Nephron progenitor cell (in vitro differentiated cells): Measurements from ENCODE around the gene DLGAP5.
A peak's percentile ranks its signal among the peaks of the same experiment; 100 is the strongest.

Source experiments
- DNase-seq: peaks from one replicate; pipeline ENCODE4 v3.0.0; 2021
- H3K27ac Mint-ChIP-seq: 2 replicates; pipeline ENCODE4 v1.8.0; 2021; ENCODE audit warnings: mild to moderate bottlenecking, moderate library complexity, mixed read lengths
- H3K27me3 Mint-ChIP-seq: 2 replicates; pipeline ENCODE4 v1.8.0; 2021; ENCODE audit warnings: mild to moderate bottlenecking, low read depth, mixed read lengths; ENCODE audit not compliant: poor library complexity
- H3K36me3 Mint-ChIP-seq: 2 replicates; pipeline ENCODE4 v1.8.0; 2021; ENCODE audit warnings: low read depth, mixed read lengths
- H3K4me1 Mint-ChIP-seq: 2 replicates; pipeline ENCODE4 v1.8.0; 2021; ENCODE audit warnings: mixed read lengths
- H3K4me3 Mint-ChIP-seq: 2 replicates; pipeline ENCODE4 v1.8.0; 2021; ENCODE audit warnings: mild to moderate bottlenecking, moderate library complexity, mixed read lengths
- H3K9me3 Mint-ChIP-seq: 2 replicates; pipeline ENCODE4 v1.8.0; 2021; ENCODE audit warnings: mild to moderate bottlenecking, moderate library complexity, mixed read lengths
- TF ChIP-seq, protein P1 (sequence below): fragments of 200-600 bp; sonication (generic); IDR thresholded peaks from 2 replicates; pipeline ENCODE4 v1.5.0; 2021; ENCODE audit warnings: antibody characterized with exemption

The DLGAP5 gene, protein sequence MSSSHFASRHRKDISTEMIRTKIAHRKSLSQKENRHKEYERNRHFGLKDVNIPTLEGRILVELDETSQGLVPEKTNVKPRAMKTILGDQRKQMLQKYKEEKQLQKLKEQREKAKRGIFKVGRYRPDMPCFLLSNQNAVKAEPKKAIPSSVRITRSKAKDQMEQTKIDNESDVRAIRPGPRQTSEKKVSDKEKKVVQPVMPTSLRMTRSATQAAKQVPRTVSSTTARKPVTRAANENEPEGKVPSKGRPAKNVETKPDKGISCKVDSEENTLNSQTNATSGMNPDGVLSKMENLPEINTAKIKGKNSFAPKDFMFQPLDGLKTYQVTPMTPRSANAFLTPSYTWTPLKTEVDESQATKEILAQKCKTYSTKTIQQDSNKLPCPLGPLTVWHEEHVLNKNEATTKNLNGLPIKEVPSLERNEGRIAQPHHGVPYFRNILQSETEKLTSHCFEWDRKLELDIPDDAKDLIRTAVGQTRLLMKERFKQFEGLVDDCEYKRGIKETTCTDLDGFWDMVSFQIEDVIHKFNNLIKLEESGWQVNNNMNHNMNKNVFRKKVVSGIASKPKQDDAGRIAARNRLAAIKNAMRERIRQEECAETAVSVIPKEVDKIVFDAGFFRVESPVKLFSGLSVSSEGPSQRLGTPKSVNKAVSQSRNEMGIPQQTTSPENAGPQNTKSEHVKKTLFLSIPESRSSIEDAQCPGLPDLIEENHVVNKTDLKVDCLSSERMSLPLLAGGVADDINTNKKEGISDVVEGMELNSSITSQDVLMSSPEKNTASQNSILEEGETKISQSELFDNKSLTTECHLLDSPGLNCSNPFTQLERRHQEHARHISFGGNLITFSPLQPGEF

DNA sequence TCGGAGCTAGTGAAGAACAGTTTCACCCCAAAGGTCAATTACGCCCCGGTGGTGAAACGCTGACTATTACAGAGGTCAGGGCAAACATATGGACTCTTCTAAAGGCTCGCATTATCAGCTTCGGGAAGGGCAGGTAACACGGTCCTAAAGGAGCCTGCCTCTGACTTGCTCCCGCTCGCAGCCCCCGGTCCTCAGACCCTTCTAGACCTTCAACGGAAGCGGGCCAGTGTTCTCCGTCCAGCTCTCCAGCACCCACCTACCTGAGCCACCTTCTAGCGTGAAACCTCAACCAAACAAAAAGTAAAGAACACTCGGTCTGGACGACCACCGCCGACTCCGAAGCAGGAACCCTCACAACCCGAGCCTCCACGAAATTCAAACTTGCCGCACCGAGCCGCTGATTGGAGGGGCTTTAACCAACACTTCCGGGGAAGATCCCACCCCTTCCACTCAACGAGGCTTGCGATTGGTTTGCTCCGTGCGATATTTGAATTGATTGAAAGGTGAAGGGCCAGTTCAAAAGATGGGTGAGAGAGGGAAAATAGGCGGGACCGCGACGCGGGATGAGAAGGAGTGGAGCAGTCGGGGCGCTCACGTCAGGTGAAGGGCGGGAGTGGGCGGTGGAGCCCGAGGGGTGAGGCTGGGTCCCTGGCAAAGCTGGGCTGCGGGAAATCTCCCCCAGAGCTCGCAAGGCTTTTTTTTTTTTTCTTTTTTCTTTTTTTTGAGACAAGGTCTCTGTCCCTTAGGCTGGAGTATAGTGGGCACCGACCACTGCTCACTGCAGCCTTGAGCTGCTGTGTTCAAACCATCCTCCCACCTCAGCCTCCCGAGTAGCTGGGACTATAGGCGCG, at the start of gene DLGAP5:
Gene DLGAP5, minus strand, starts transcription at position 383 of the 851 bp plus-strand sequence. CDS start 2,406 bp downstream, outside the sequence.
- TF ChIP-seq, protein P1, sequence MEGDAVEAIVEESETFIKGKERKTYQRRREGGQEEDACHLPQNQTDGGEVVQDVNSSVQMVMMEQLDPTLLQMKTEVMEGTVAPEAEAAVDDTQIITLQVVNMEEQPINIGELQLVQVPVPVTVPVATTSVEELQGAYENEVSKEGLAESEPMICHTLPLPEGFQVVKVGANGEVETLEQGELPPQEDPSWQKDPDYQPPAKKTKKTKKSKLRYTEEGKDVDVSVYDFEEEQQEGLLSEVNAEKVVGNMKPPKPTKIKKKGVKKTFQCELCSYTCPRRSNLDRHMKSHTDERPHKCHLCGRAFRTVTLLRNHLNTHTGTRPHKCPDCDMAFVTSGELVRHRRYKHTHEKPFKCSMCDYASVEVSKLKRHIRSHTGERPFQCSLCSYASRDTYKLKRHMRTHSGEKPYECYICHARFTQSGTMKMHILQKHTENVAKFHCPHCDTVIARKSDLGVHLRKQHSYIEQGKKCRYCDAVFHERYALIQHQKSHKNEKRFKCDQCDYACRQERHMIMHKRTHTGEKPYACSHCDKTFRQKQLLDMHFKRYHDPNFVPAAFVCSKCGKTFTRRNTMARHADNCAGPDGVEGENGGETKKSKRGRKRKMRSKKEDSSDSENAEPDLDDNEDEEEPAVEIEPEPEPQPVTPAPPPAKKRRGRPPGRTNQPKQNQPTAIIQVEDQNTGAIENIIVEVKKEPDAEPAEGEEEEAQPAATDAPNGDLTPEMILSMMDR, result no peak
- Mint-ChIP-seq H3K4me3 (peak within 1 kb of the TSS; percentile 94), H3K36me3 (peaks cover 25% of the 10 kb centered on the region), H3K4me1 (peaks cover 22% of the 10 kb centered on the region), H3K27ac (peak within 1 kb of the TSS; percentile 93), H3K9me3 (peaks cover 10% of the 10 kb centered on the region), H3K27me3 (peaks cover 2% of the 10 kb centered on the region)
- peak; percentile 87 for DNase-seq

DNA sequence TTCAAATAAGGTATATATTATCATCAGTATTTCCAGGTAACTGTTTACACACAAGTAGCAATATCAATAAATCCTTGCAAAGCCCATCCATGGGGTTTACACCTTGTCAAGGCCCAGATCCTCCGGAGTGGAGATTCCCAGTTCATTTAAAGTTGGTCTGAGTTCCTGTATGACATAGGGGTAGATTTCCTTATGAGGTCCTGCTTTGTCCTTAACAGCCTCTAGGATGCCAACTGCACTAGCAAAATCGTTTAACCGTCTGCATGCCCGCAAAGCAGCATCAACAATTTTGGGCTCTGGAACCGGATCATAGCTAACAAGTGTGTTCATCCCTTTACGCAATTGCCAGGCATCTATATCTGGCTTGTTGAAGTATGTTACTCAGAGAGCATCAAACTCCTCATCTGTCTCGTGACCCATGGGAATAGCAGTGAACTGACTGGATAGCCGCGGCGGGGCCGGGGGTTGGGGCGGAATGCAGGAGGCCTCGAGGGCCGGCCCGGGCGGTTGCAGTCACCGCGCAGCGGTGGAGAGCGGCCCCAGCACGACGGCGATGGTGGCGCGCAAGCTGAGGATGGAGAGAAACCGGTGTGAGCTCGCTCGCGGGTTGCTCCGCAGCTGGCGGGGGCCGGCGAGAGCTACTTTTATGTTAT, 49.3 kb upstream of the DLGAP5 start:
- no peaks in the 10 kb centered on the region for H3K4me1 Mint-ChIP-seq
- peak; percentile 62 for DNase-seq
- TF ChIP-seq, protein P1, result no peak
- H3K4me3 Mint-ChIP-seq, result no peak overlapping the region
- H3K27me3 Mint-ChIP-seq, result peaks cover 60% of the 10 kb centered on the region
- H3K27ac Mint-ChIP-seq, result no peak overlapping the region
- no peaks in the 10 kb centered on the region for H3K36me3 Mint-ChIP-seq
- no peaks in the 10 kb centered on the region for H3K9me3 Mint-ChIP-seq

DNA sequence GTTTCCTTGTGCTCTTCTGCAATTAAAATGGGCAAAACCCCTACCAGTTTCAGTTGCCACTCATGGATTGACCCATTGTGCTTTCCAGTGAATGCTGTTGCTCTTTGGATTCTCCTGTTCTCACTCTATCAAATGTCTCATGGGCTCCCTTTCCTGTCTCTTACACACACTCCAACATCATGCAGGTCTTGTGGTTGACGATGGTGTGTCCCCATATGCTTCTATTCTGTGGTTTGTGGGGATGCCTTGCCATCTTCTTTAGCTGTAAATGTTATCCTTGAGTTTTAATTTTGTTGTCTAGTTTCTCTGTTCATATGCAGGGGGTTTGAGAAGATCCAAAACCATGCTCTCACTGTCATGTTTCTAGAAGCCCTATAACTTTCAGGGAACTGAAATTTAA, 47.9 kb upstream of the DLGAP5 start:
- TF ChIP-seq, protein P1, result no peak
- no peak overlapping the region for H3K27ac Mint-ChIP-seq
- no peaks in the 10 kb centered on the region for H3K36me3 Mint-ChIP-seq
- DNase-seq, result no peak
- H3K4me3 Mint-ChIP-seq, result no peak overlapping the region
- no peaks in the 10 kb centered on the region for H3K9me3 Mint-ChIP-seq
- no peaks in the 10 kb centered on the region for H3K4me1 Mint-ChIP-seq
- peaks cover 74% of the 10 kb centered on the region for H3K27me3 Mint-ChIP-seq

DNA sequence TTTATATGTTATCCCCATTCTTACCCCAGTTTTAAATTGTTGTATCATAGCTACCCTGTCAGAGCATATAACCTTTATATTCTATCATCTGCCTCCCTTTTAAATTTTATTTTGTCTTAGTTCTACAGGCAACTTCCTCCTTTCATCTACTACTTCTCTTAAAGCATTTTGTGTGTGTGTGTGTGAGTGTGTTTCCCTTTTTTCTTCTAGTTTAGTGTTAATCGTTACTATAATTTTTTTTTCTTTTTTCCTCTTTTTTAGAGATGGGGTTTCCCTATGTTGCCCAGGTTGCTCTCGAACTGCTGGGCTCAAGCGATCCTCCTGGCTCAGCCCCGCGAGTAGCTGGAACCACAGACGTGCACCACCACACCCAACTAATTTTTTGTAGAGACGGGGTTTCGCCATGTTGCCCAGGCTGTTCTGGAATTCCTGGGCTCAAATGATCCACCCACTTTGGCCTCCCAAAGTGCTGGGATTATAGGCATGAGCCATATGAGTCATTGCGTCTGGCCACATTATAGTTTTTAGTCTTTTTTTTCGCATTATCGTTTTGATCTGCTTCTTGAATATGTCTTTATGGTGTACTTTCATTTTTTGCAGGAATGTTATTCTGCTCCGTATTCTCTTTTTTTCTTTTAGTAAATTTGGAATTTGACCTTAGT, 46.8 kb upstream of the DLGAP5 start:
- Mint-ChIP-seq H3K27me3 (peaks cover 73% of the 10 kb centered on the region), H3K27ac (no peak overlapping the region), H3K4me1 (no peaks in the 10 kb centered on the region), H3K36me3 (no peaks in the 10 kb centered on the region), H3K4me3 (no peak overlapping the region), H3K9me3 (no peaks in the 10 kb centered on the region)
- no peak for DNase-seq
- TF ChIP-seq, protein P1, result no peak

DNA sequence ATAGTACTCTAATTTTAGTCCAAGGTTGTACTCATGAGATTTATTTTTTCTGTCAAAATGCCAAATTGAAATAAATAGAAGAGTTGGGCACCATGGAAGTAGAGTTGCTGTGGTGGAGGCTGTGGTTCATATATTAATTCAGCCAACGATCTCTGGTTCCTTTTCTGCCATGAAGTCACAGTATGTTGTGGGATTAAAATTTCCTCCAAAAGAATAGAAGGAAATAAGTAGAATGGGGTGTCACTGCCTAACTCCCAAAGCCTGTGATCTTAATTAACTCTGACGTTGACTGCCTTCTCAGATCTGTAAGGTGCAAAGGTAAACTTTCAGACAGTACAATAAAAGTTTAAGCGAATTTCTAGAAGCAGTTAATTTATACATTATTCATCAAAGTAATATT, 42.2 kb upstream of the DLGAP5 start:
- Mint-ChIP-seq H3K4me1 (no peaks in the 10 kb centered on the region), H3K27ac (no peak overlapping the region), H3K27me3 (peaks cover 58% of the 10 kb centered on the region), H3K4me3 (no peak overlapping the region), H3K9me3 (no peaks in the 10 kb centered on the region), H3K36me3 (no peaks in the 10 kb centered on the region)
- TF ChIP-seq, protein P1, result no peak
- no peak for DNase-seq
